WTC11 (cell line): ENCODE measurements around the gene ATG5. TPM values are rescaled to one million over a fixed set of nuclear protein-coding genes. Genes with fewer than 3 reads are reported as not detected.
A peak's percentile ranks its signal among the peaks of the same experiment; 100 is the strongest.

ENCODE experiments used
- ATAC-seq: fragments of 200-7000 bp; cut with Tn5 transposase; 2 replicates; pipeline ENCODE4 v1.10.0; 2021; ENCODE audit warnings: mild to moderate bottlenecking, moderate library complexity
- CTCF ChIA-PET: fragments of 300-600 bp; sonication (Branson Sonifier 250); formaldehyde crosslinking; loops from one replicate; lab custom pipeline; 2021; ENCODE audit warnings: antibody characterized with exemption; lab: Charles Lee
- POLR2A ChIA-PET: fragments of 350-600 bp; sonication (Branson Sonifier 250); formaldehyde crosslinking; loops from one replicate; lab custom pipeline; 2021; ENCODE audit warnings: antibody characterized with exemption; lab: Charles Lee
- DNase-seq: peaks from one replicate; pipeline ENCODE4 v3.0.0; 2021; ENCODE audit warnings: low spot score
- H3K27ac Mint-ChIP-seq: 2 replicates; pipeline ENCODE4 v1.8.0; 2021; ENCODE audit warnings: mixed read lengths
- H3K27me3 Mint-ChIP-seq: 2 replicates; pipeline ENCODE4 v1.8.0; 2021; ENCODE audit warnings: low read depth, mild to moderate bottlenecking, moderate library complexity, mixed read lengths
- H3K36me3 Mint-ChIP-seq: 2 replicates; pipeline ENCODE4 v1.8.0; 2021; ENCODE audit warnings: mixed read lengths
- H3K4me1 Mint-ChIP-seq: 2 replicates; pipeline ENCODE4 v1.8.0; 2022; ENCODE audit warnings: mixed read lengths
- H3K4me3 Mint-ChIP-seq: 2 replicates; pipeline ENCODE4 v1.8.0; 2021; ENCODE audit warnings: mild to moderate bottlenecking, moderate library complexity, mixed read lengths
- H3K9me3 Mint-ChIP-seq: 2 replicates; pipeline ENCODE4 v1.8.0; 2021; ENCODE audit warnings: mixed read lengths
- ATF2 ChIP-seq: sonication (generic); formaldehyde crosslinking; IDR thresholded peaks from 2 replicates; pipeline ENCODE4 v1.8.1; 2022; ENCODE audit warnings: low read depth, missing genetic modification reagents, borderline replicate concordance
- ATF3 ChIP-seq: sonication (generic); formaldehyde crosslinking; conservative IDR thresholded peaks from 2 replicates; pipeline ENCODE4 v1.8.1; 2022; ENCODE audit warnings: mild to moderate bottlenecking, missing genetic modification reagents
- CREB1 ChIP-seq: sonication (generic); formaldehyde crosslinking; IDR thresholded peaks from 2 replicates; pipeline ENCODE4 v1.8.0; 2023; ENCODE audit warnings: mild to moderate bottlenecking, missing genetic modification reagents
- CREM ChIP-seq: sonication (generic); formaldehyde crosslinking; IDR thresholded peaks from 2 replicates; pipeline ENCODE4 v1.8.1; 2022; ENCODE audit warnings: mild to moderate bottlenecking, missing genetic modification reagents, moderate library complexity
- E2F4 ChIP-seq: sonication (generic); formaldehyde crosslinking; IDR thresholded peaks from 2 replicates; pipeline ENCODE4 v1.8.1; 2022; ENCODE audit warnings: low read depth, mild to moderate bottlenecking, moderate library complexity, missing genetic modification reagents, borderline replicate concordance
- ELF4 ChIP-seq: sonication (generic); formaldehyde crosslinking; IDR thresholded peaks from 2 replicates; pipeline ENCODE4 v1.8.1; 2022; ENCODE audit warnings: low read depth, mild to moderate bottlenecking, moderate library complexity, missing genetic modification reagents
- FOXJ3 ChIP-seq: sonication (generic); formaldehyde crosslinking; IDR thresholded peaks from 2 replicates; pipeline ENCODE4 v1.9.0; 2021; ENCODE audit warnings: missing genetic modification reagents, mild to moderate bottlenecking, borderline replicate concordance
- FOXP1 ChIP-seq: sonication (generic); formaldehyde crosslinking; IDR thresholded peaks from 2 replicates; pipeline ENCODE4 v1.8.0; 2022; ENCODE audit warnings: missing genetic modification reagents, mild to moderate bottlenecking, moderate library complexity, borderline replicate concordance
- IRF2 ChIP-seq: sonication (generic); formaldehyde crosslinking; IDR thresholded peaks from 2 replicates; pipeline ENCODE4 v1.8.0; 2022; ENCODE audit warnings: low read depth, missing genetic modification reagents, borderline replicate concordance
- JUN ChIP-seq: sonication (generic); formaldehyde crosslinking; IDR thresholded peaks from 2 replicates; pipeline ENCODE4 v1.8.0; 2023; ENCODE audit warnings: mild to moderate bottlenecking, missing genetic modification reagents
- SP1 ChIP-seq: sonication (generic); formaldehyde crosslinking; conservative IDR thresholded peaks from 2 replicates; pipeline ENCODE4 v1.8.1; 2022; ENCODE audit warnings: missing genetic modification reagents
- TEAD4 ChIP-seq: sonication (generic); formaldehyde crosslinking; IDR thresholded peaks from 2 replicates; pipeline ENCODE4 v1.8.0; 2022; ENCODE audit warnings: mild to moderate bottlenecking, missing genetic modification reagents
- USF1 ChIP-seq: sonication (generic); formaldehyde crosslinking; IDR thresholded peaks from 2 replicates; pipeline ENCODE4 v1.8.0; 2022; ENCODE audit warnings: mild to moderate bottlenecking, missing genetic modification reagents
- ZBTB43 ChIP-seq: sonication (generic); formaldehyde crosslinking; IDR thresholded peaks from 2 replicates; pipeline ENCODE4 v1.8.1; 2023; ENCODE audit warnings: mild to moderate bottlenecking, missing genetic modification reagents
- ZNF317 ChIP-seq: sonication (generic); formaldehyde crosslinking; IDR thresholded peaks from 2 replicates; pipeline ENCODE4 v1.8.1; 2023; ENCODE audit warnings: low read depth, mild to moderate bottlenecking, moderate library complexity, missing genetic modification reagents, borderline replicate concordance
- ZNF423 ChIP-seq: fragments of 250-450 bp; sonication (Bioruptor Pico); IDR thresholded peaks from 2 replicates; pipeline ENCODE4 v2.1.2; 2022; ENCODE audit warnings: mild to moderate bottlenecking, moderate library complexity
- ZNF512 ChIP-seq: sonication (generic); formaldehyde crosslinking; IDR thresholded peaks from 2 replicates; pipeline ENCODE4 v1.8.1; 2022; ENCODE audit warnings: missing genetic modification reagents, borderline replicate concordance
- total RNA-seq: library from RNA; stranded (reverse); gene quantifications from 3 replicates; pipeline ENCODE4 v1.2.3, GENCODE V29; 2021

The ATG5 gene
- total RNA-seq, 1 experiment from 2014 or later = 32.6 TPM

GRCh38 chr6:106163966-106164877 is 161.3 kb downstream of the ATG5 start (continued):
- TF ChIP-seq ZNF512 (CRISPR knock-in tag) (no peak), TEAD4 (CRISPR knock-in tag) (no peak), CREB1 (CRISPR knock-in tag) (no peak)

GRCh38 chr6:106163446-106163965 is 162.1 kb downstream of the ATG5 start:
- DNase-seq (no peak), ATAC-seq (peak; percentile 76)
- TF ChIP-seq CREM (CRISPR knock-in tag) (no peak), ATF3 (CRISPR knock-in tag) (no peak), ZNF423 (CRISPR knock-in tag) (peak; percentile 55), FOXJ3 (CRISPR knock-in tag) (no peak), ATF2 (CRISPR knock-in tag) (no peak), IRF2 (CRISPR knock-in tag) (no peak), FOXP1 (no peak), JUN (CRISPR knock-in tag) (no peak), E2F4 (CRISPR knock-in tag) (no peak), SP1 (0 out of 2 replicates have a peak, but pooled peaks have one; percentile 27), USF1 (no peak), ZNF317 (CRISPR knock-in tag) (no peak), ZBTB43 (CRISPR knock-in tag) (no peak), ELF4 (CRISPR knock-in tag) (no peak)
- Mint-ChIP-seq H3K9me3 (no peaks in the 10 kb centered on the region), H3K4me3 (no peak overlapping the region), H3K36me3 (no peaks in the 10 kb centered on the region), H3K27me3 (no peaks in the 10 kb centered on the region), H3K4me1 (peaks cover 30% of the 10 kb centered on the region), H3K27ac (0 out of 2 replicates have a peak overlapping the region, but pooled peaks have one; percentile 26)
- CTCF ChIA-PET = interaction anchor here (0.8 to 2.0 kb wide), 8 partner anchors 8 to 732 kb away, joined by 3 to 8 read pairs (median 4); partner anchors contain the start of gene PRDM1
- POLR2A ChIA-PET = no interaction called here
